ENCODE results near the gene SLC24A3. TPM values are rescaled to one million over a fixed set of nuclear protein-coding genes. Genes with fewer than 3 reads are reported as not detected.

The SLC24A3 gene
- polyA plus RNA-seq, 1 donor (not counting 4 experiments of a cell fraction or from before 2014, with no cell fraction given), result 0.17 TPM

- H2AFZ ChIP-seq (ENCODE audit: control insufficient read depth, low read length), result peak overlapping the region; percentile 29
- no peaks in the 10 kb centered on the region for H4K20me1 ChIP-seq (ENCODE audit: control insufficient read depth, extremely low read depth, insufficient read depth, low read length)
- H3K27me3 ChIP-seq (ENCODE audit: control insufficient read depth, extremely low read depth, insufficient read depth, low read length), result no peaks in the 10 kb centered on the region
- H3K27ac ChIP-seq (ENCODE audit: control insufficient read depth, insufficient read depth, low read length), result no peak overlapping the region
- H3K4me2 ChIP-seq (ENCODE audit: control insufficient read depth, extremely low read depth, insufficient read depth, low read depth, low read length), result no peak overlapping the region
- H3K9me3 ChIP-seq (ENCODE audit: control insufficient read depth, low read depth, low read length), result no peaks in the 10 kb centered on the region
- H3K36me3 ChIP-seq (ENCODE audit: control insufficient read depth in 2 of 2, extremely low read depth in 1 of 2, insufficient read depth in 2 of 2, low read length in 2 of 2), result no peaks in the 10 kb centered on the region
- no peaks in the 10 kb centered on the region for H3K4me1 ChIP-seq (ENCODE audit: control insufficient read depth, extremely low read depth, insufficient read depth, low read length)
- TF ChIP-seq EZH2 (IDR thresholded peaks at IDR 0.05; ENCODE audit: low read length) (no peak), CTCF (optimal IDR thresholded peaks at IDR 0.05 in 1 of 3, IDR thresholded peaks at IDR 0.05 in 1 of 3, conservative IDR thresholded peaks at IDR 0.05 in 1 of 3; ENCODE audit: extremely low read depth in 1 of 3, insufficient read depth in 2 of 3, low read length in 3 of 3) (no peak)
- dilution Hi-C loops (cut with MboI; ENCODE audit: extremely low pct_ligation_motif_present, low sequenced_read_pairs), result no loop called here
- DNase-seq (ENCODE audit: low read depth, low spot score), result no peak
- FAIRE-seq, result no peak
- H3K9me1 ChIP-seq (ENCODE audit: control insufficient read depth, extremely low read depth, insufficient read depth, low read length), result no peaks in the 10 kb centered on the region
- no peak overlapping the region for H3K4me3 ChIP-seq (ENCODE audit: control insufficient read depth in 2 of 3, extremely low read depth in 1 of 3, insufficient read depth in 2 of 3, low read depth in 1 of 3, low read length in 3 of 3)
- H3K79me2 ChIP-seq (ENCODE audit: control insufficient read depth, insufficient read depth, low read length), result no peaks in the 10 kb centered on the region
- no peak overlapping the region for H3K9ac ChIP-seq (ENCODE audit: control insufficient read depth, extremely low read depth, insufficient read depth, low read length)
Observed at GRCh38 chr20:19396460-19397081, 184.1 kb downstream of the SLC24A3 start.

GRCh38 chr20:19397226-19397625 lies 184.8 kb downstream of the SLC24A3 start:
- Histone ChIP-seq H3K36me3 (ENCODE audit: control insufficient read depth in 2 of 2, extremely low read depth in 1 of 2, insufficient read depth in 2 of 2, low read length in 2 of 2) (no peaks in the 10 kb centered on the region), H2AFZ (ENCODE audit: control insufficient read depth, low read length) (no peak overlapping the region), H3K79me2 (ENCODE audit: control insufficient read depth, insufficient read depth, low read length) (no peaks in the 10 kb centered on the region), H3K9me1 (ENCODE audit: control insufficient read depth, extremely low read depth, insufficient read depth, low read length) (no peaks in the 10 kb centered on the region), H3K4me3 (ENCODE audit: control insufficient read depth in 2 of 3, extremely low read depth in 1 of 3, insufficient read depth in 2 of 3, low read depth in 1 of 3, low read length in 3 of 3) (no peak overlapping the region), H3K27me3 (ENCODE audit: control insufficient read depth, extremely low read depth, insufficient read depth, low read length) (no peaks in the 10 kb centered on the region), H3K9ac (ENCODE audit: control insufficient read depth, extremely low read depth, insufficient read depth, low read length) (no peak overlapping the region), H3K4me2 (ENCODE audit: control insufficient read depth, extremely low read depth, insufficient read depth, low read depth, low read length) (no peak overlapping the region), H3K27ac (ENCODE audit: control insufficient read depth, insufficient read depth, low read length) (no peak overlapping the region), H3K4me1 (ENCODE audit: control insufficient read depth, extremely low read depth, insufficient read depth, low read length) (no peaks in the 10 kb centered on the region), H4K20me1 (ENCODE audit: control insufficient read depth, extremely low read depth, insufficient read depth, low read length) (no peaks in the 10 kb centered on the region), H3K9me3 (ENCODE audit: control insufficient read depth, low read depth, low read length) (no peaks in the 10 kb centered on the region)
- DNase-seq (ENCODE audit: low read depth, low spot score) (no peak), FAIRE-seq (no peak)
- dilution Hi-C loops (cut with MboI; ENCODE audit: extremely low pct_ligation_motif_present, low sequenced_read_pairs), result no loop called here
- TF ChIP-seq CTCF (optimal IDR thresholded peaks at IDR 0.05 in 1 of 3, IDR thresholded peaks at IDR 0.05 in 1 of 3, conservative IDR thresholded peaks at IDR 0.05 in 1 of 3; ENCODE audit: extremely low read depth in 1 of 3, insufficient read depth in 2 of 3, low read length in 3 of 3), result no peak
- TF ChIP-seq EZH2 (IDR thresholded peaks at IDR 0.05; ENCODE audit: low read length), result no peak
